NK-92 (cell line): ENCODE results near the gene ARHGDIA.
A peak's percentile ranks its signal among the peaks of the same experiment; 100 is the strongest.
"Not testable (repeated sequence)": the region's sequence is repeated elsewhere in the genome, so short reads cannot be mapped to it uniquely, and the experiment has no call there.

Source experiments
- DNase-seq: peaks from one replicate; lab custom pipeline; 2025; ENCODE audit not compliant: unreplicated experiment; lab: John Stamatoyannopoulos, UW

ARHGDIA gene

GRCh38 chr17:81870981-81871386, at the start of gene ARHGDIA:
Gene ARHGDIA (minus strand): TSS chr17:81871337. CDS start chr17:81869930, 1,407 bp downstream.
- DNase-seq, result no peak

GRCh38 chr17:81918832-81919545, 47.9 kb upstream of the ARHGDIA start:
- DNase-seq, result no peak

GRCh38 chr17:81918333-81918669, 47.2 kb upstream of the ARHGDIA start:
- DNase-seq, result not testable (repeated sequence)

GRCh38 chr17:81917565-81918332, 46.6 kb upstream of the ARHGDIA start, which contains the start of gene SIRT7:
Gene SIRT7 (minus strand): TSS chr17:81918176. CDS start chr17:81918131, 45 bp downstream.
- peak; percentile 31 for DNase-seq

- no peak for DNase-seq
These were observed 45.3 kb upstream of the ARHGDIA start for GRCh38 chr17:81916234-81917001.

- DNase-seq, result no peak
These were observed 44.2 kb upstream of the ARHGDIA start for GRCh38 chr17:81915331-81915730.

- DNase-seq, result no peak
These were observed 43.1 kb upstream of the ARHGDIA start for GRCh38 chr17:81914103-81914850.

- no peak for DNase-seq
These were observed 42.4 kb upstream of the ARHGDIA start for GRCh38 chr17:81913394-81914102.

- DNase-seq, result no peak
These were observed 41.5 kb upstream of the ARHGDIA start for GRCh38 chr17:81912441-81913309.

GRCh38 chr17:81911969-81912368, 40.8 kb upstream of the ARHGDIA start:
- DNase-seq, result no peak

- DNase-seq, result peak; percentile 58
These were observed 40.3 kb upstream of the ARHGDIA start, which contains the start of gene PCYT2 for GRCh38 chr17:81911277-81911961. Gene PCYT2 (minus strand): TSS chr17:81911399. CDS start chr17:81911355, 44 bp downstream.

- DNase-seq, result no peak
These were observed 39.7 kb upstream of the ARHGDIA start for GRCh38 chr17:81910840-81911276.

- DNase-seq, result no peak
These were observed 39.1 kb upstream of the ARHGDIA start for GRCh38 chr17:81909966-81910839.

- no peak for DNase-seq
These were observed 38.1 kb upstream of the ARHGDIA start for GRCh38 chr17:81909231-81909630.

GRCh38 chr17:81908793-81909192, 37.7 kb upstream of the ARHGDIA start:
- DNase-seq, result no peak

- no peak for DNase-seq
These were observed 36.3 kb upstream of the ARHGDIA start for GRCh38 chr17:81907219-81908145.
